ENCODE measurements around the gene DHRS12.

Gene DHRS12

DNA sequence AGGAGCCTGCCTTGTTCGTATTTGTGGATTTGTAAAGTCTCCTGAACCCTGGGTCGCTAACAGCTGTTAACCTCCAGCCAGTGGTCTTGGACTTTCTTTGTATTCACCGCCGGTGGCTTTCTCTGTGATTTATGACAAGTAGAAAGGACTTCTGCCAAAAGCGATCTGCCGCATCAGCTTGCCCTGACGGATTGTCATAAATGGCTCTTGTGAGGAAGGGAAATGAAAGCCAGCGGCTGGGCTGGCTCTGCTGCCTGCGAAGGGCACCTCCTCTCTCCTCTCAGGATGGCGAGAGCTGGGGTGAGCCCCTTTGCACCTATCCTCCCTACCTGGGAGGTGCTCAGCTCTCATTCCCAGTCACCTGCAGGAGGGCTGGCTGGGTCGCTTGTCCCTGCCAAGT lies 25.6 kb downstream of the DHRS12 start:
- DNase-seq, result no peak

DNA sequence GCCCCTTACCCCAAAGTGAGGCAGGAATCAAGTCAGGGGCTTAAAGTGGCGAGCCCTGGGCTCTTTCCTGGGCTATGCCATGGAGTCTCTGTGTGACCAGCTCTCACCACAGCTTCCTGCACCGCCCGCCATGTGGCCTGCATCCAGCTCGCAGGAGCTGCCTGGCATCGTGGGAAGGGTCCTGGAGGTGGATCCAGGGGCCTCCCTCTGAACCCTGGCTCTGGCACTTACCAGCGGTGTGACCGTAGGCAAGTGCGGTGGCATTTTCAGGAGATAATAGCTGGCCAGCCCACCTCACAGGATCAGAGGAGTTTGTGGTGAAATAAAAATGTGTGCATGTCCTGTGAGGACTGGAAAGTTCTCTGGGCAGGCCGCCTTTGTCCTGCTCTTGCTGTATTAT lies 26.0 kb downstream of the DHRS12 start:
- DNase-seq, result no peak

DNA sequence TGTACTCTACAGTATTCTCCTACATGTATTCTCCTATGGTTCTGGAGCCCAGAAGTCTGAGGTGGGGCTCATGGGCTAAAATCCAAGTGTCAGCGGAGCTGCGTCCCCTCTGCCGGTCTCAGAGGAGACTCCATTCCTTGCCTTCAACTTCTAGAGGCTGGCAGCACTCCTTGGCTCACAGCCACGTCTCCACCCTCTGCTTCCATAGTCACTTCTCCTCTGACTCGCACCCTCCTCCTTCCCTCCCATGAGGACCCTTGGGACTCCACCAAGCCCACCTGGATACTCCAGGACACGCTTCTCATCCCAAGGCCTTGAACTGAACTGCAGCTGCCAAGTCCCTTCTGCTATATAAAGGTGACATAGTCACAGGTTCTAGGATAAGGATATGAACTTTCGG lies 27.8 kb downstream of the DHRS12 start:
- DNase-seq, result no peak

DNA sequence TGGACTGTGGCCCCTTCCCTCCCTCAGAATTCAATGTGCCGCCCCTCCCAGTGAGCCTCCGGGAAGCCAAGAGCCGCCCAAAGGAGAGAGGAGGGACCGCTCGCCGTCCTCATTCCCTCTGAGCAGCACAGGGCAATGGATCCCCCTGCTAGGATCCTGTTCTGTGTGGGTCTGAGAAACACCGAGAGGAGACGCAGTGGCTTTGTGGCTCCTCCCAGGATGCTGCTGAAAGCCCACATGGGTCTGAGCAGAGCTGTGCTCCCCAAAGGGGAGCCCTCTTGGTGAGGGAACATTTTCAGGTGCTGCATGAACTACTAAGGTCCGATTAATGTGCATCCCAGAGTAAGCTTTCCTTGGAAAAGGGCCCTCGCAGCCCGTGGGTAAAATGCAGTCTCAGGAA lies 30.4 kb downstream of the DHRS12 start:
- DNase-seq, result no peak

DNA sequence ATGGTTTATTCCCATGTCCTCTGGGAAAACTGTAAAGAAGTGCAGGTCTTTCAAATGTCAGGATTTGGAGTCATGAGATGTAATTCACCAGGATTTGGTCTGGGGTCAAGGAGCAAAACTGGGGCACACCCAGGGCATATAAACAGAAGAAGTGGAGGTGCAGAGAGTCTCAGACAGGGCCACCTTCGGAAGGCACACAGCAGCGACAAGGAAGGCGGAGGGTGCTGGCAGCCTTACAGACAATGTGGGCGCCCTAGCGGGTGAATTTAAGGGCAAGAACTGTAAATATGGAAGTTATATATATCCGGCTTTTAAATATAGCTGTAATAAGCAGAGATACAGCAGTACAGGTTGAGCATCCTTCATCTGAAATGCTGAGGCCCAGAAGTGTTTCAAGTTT lies 31.2 kb downstream of the DHRS12 start:
- no peak for DNase-seq

DNA sequence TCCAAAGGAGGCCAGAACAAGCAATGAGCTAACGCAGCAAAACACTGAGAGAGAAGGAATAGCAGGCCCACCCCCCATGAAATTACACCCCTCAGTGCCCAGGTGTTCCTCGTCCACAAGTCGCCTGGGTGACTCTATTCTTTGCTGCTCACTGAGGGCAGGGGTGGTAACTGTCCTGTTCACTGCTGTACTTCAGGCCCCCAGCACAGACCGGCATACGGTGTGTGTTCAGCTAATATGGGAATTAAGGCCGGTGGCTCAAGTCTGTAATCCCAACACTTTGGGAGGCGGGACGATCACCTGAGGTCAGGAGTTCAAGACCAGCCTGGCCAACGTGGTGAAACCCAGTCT lies 31.9 kb downstream of the DHRS12 start:
- no peak for DNase-seq

DNA sequence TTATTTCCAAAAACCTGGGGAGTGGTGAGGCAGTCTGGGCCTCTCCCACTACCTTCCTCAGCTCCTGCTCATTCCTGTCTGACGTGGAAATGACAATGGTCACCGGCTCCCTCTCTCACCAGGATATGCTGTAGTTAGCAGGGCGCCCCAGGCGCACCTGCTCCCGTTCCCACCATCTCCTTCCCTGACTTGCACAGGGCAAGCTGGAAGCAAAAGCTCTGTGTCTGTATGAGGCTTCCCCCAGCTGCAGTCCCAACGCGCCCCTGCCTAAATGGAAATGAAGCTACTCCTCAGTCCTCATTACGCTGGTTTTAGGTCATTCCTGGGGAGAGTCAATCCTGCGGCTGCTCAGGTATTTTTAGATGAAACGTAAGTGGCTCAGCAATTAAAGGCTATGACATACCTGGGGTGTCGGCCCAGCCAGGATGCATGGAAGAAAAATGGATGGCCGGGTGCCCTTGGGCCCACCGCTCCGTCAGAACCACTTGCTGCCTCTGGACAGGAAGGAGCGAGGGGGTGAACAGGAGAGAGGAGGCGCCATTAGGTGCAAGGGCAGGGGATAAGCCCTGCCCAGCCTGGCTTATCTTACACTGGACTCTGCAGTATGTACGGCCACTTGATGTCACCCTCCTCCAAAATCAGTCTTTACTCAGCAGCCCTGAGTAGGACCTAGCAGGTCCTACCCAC lies 32.4 kb downstream of the DHRS12 start:
- DNase-seq, result no peak

DNA sequence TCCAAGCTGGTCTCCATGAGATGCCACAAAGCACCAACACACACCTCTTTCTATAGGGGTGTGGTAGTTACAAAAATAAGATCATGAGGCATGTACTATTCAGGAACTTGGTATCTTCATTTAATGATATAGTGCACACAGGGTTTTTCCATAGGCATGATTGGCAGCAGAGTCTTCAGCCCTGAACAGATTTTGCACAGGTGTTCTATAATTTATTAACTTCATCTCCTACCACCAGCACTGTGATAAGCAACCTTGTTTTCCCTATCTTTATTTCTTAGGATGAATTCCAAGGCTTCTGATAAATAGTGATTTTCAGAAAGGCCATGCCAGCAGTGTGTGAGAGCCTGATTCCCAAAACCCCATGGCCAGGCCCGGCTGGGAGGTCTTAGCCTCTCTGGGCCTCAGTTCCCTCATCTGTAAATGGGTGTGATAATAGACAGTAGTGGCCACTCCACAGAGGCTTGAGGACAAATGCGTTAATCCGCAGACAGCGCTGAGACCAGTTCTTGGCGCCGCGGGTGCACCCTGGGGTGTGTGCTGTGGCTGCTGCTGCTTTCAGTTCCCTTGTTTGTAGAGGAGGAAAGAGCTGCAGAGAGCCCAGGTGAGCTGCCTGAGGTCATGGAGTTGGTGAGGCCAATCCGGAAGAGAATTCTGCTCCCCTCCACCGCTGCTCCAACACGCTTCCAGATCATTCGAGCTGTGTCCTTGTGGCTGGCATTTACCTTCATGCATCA lies 33.1 kb downstream of the DHRS12 start:
- no peak for DNase-seq

DNA sequence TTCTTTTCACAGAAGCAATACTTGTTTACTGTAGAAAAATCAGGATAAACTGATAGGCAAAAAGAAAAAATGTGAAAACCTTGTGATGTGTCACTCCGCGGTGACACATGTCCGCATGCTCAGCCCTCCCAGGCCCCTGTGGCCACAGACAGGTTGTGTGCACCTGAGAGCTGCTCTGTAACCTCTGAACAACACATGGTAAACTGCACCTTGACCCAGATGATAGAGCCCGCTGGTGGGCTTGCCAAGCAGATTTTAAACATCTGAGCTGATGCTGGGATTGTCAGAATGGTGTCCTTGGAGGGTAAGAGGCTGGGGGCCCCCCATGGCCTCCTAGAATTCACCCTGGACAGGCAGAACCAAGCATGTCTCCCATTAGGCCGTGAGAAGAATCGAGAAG lies 33.8 kb downstream of the DHRS12 start:
- DNase-seq, result no peak

DNA sequence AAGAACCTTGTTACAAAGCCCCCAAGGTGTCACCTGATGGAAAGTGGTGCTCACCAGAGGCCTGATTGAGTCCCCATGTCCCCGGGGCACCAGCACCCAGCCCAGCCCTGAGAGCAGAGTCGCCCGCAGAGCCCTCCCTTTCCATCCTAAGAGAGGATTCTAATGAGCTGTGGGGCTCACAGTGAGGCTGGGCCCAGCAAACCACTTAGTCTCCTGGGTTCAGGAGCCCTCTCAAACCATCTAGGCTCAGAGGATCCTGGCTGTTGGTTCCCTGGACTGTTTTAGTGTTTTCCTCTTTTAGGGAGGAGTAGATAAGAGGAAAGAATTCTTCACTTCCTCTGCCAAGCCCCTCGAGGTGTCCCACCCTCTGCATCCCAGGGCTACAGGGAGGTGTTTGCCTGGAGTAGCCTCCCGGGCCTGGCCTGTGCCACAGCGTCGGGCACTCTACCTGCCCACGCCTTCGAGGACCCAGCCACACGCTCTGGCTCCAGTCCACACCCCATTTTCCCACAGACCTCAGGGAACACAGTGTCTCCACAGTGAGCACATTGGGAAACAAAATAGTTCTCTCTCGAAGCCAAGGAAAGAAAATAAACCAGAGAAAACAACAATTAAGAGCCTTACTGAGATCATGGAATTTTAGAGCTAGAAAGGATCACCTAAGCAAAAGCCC lies 34.4 kb downstream of the DHRS12 start:
- DNase-seq, result no peak

DNA sequence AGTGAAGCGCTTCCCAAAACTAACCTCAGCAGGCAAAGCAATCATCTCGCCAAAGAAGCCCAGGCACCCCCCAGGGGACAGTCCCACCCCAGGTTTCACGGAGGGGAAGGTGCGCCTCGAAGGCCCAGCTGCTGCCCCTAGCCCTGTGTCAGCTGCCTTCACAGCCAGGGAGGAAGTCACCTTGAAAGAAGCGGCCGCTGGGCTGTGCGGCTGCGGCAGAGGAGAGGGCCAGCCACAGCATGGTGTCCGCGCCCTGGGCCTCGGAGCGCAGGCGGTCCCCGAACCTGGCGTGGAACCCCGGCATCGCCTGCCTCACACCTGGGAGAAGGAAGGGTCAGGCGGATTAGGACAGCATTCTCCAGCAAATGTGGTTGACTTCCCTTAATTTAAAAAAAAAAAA lies 35.0 kb downstream of the DHRS12 start:
- DNase-seq, result no peak

DNA sequence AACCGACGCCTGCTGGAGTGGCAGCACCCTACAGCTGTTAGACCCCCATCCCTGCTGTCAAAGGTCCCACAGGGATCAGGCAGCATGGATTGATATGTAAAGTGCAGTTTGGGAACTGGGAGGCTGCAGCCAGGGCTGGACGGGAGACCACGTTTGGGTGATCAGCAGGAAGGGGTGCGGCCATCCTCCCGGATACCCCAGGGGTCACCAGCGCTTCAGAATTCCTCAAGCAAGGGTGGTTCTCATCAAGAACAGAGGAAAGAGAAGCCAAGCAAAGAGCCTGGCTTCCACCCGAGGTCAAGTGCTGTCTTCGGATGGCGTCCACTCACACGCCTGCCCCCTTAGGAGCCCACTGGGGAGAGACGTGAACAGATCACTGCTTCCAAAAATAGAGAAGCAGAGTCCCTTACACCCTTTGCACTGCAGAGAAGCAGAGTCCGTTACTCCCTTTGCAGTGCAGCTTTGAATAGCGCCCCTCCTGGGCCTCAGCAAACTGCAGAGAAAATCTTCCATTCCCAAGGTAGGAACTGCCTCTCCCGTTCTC lies 35.5 kb downstream of the DHRS12 start:
- no peak for DNase-seq

DNA sequence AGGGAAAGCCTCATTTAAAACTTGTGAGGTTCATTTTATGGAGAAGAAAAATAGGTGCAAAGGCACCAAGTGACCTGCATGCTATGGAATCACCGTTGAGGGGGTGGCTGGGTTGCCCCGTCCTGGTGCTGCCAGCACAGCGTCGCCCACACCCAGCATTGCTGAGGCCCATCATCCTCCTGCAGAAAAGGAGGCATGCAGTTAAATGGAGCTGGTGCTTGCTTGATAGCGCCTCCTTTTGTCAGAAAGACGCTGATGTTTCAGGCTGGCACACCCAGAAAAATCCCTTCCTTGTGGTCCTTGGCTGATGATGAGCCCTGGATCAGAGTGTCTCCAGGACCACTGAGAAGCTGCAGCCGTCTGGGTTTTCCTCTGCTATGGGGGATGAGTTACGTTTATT lies 36.9 kb downstream of the DHRS12 start:
- no peak for DNase-seq

DNA sequence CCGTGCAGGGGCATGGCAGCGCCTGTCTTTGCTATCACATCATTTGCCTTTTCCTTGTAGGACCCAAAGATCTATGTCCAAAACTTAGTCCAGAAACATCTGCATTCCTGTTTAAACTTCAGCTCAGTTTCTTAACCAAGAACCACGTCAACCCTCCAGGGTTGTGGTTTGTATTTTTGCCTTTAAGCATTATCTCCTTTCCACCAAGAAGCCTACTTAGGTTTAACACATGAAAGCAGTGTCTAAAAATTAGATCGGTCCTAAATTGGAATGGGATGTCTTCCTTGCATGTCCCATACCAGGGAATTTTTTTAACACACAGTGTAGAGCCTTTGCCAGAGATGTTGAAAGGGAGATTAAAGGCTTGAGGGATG lies 38.8 kb downstream of the DHRS12 start:
- DNase-seq, result no peak

DNA sequence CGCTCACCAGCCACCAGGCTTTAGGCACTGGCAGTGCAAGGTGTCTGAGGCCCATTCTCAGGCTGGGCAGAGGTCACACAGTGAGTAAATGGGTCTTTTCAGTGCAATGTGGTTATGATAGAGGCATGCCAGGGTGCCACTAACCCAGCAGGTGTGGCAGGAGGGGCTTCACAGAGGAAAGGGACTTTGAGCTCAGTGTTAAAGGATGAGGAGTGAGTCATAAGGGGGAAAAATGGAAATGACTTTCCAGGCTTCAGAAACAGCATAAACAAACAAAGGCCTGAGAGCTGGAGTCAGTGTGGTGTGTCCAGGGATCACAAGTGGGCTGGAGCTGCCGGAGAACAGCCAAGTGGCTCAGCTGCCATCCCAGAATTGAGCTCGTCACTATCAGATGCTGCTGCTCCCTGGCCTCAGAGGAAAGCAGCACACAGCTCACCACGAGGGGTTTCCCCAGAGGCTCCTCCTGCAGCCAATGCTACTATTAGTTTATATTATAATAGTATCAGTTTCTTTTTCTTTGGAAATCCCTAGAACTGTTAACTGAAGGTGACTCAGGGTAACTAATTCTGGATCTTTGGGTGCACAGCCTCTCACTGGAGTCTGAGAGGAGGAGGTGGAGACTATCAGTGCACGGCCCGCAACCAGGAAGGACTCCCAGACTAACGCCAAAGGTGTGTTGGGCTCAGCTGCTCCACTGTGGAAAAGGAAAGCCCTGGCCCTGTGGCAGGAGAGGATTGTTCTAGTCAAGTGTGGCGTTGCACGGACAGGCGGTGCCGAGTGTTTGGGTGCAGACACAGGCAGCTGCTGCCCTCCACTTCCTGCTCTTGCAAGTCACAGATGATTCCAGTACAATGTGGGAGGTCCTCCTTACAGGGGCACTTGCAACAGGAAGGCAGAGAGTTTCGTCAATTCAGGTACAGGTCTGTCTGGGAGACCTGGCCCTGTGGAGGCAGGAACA lies 39.5 kb downstream of the DHRS12 start:
- no peak for DNase-seq

DNA sequence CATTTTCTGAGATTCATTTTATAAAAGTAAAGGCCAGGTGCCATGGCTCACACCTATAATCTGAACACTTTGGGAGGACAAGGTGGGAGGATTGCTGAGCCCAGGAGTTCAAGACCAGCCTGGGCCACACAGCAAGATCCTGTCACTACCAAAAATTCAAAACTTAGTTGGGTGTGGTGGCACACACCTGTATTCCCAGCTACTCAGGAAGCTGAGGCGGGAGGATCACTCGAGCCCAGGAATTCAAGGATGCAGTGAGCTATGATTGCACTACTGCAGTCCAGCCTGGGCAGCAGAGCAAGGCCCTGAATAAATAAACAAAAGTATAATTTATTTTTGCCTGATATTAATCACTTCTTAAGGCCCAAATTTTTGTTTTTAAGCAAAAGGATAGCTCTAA lies 40.5 kb downstream of the DHRS12 start:
- DNase-seq, result no peak

DNA sequence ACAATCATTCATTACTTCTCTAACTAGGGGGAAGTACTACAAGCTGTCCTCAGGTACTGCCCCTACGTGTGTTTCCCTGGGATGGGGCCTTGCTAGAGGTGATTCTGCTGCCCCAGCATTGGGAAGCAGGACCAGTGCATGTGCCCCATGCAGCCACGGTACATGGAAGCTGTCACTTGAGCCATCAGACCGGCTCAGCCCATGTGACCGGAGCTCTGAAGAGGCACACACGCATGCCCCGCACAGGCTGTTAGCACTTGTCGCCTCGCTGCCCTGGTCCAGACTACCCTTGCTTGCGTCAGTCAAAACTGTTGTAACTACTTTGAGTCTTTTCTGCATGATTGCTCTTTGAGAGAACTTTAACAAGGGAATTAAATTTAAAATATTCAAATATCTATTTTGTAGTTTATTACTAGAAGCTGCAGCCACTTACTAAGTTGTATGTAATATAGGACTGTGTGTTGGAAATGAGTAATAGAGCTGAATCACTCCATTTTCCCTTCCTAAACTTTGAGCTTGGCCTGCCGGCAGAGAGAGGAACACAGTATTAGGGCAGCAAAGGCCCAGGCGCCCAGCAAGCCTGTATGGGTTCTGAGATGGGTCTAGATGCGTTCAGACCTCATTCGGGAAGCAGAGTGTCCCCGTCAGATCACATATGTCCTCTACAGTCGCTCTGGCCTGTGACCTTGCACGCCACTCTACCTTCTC lies 42.2 kb downstream of the DHRS12 start:
- DNase-seq, result no peak

DNA sequence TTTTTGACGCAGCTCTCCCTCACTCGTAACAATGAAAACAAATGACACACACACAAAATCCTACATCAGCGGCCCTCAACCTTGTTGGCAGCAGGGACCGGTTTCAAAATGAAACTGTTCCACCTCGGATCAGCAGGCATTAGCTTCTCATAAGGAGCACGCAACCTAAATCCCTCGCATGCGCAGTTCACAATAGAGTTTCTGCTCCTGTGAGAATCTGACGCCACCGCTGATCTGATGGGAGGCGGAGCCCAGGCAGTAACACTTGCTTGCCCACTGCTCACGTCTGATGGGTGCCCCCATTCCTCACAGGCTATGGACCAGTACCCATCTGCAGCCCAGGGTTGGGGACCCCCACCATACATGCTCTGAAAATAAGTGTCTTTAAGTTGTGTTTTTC lies 43.4 kb downstream of the DHRS12 start:
- DNase-seq, result no peak

DNA sequence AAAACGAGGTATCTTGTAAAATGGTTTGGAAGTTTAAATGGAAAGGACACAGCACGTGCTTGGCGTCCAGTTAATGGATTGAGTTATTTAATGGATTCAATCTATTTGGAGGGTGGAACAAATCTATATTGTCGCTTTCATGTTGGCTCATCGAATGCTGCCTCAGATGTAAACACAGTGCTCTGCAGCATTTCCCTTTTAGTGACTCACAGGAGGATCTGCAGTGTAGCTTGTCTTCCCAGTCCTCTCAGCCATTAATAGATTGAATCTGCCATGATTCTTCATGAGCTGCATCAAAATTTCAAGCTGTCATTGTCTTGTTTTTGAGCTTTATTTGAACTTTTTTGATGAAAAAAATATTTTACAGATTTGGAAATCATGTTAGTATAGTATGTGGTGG lies 44.7 kb downstream of the DHRS12 start:
- DNase-seq, result no peak

DNA sequence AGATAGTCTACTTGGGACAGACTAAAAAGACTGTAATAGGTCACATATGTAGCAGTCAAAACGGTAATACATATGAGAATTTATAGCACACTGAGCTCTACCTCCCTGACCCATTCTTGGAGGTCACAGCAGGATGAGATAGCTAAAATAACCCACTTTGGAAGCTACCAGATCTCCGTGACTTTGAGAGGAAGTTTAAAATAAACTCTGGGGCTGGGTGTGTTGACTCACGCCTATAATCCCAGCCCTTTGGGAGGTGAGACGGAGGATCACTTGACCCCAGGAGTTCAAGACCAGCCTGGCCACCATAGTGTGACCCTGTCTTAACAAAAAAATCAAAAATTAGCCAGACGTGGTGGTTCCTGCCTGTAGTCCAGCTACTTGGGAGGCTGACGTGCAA lies 45.3 kb downstream of the DHRS12 start:
- DNase-seq, result no peak

DNA sequence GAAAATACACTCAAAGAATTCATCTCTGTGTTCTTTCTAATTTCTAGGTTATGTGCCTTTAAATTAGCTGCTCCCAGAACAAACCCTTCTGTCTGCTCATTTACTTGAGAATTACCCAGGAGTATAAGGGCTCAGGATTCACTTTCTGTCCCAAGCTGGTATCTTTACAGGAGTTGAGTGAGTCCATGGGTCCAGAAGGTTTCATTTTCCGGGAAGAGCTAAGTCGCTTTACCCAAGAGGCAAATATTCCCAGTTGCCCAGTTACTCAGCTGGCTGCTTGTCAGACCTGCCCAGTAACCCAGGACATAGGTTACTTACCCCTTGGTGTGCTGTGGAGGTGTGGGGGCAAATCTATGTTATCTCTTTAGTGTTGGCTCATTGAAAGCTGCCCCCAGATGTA lies 47.3 kb downstream of the DHRS12 start:
- DNase-seq, result no peak

Measured in activated gamma-delta T cell (primary cell).